MG63 (cell line): ENCODE data around the gene P4HA3. TPM values are rescaled to one million over a fixed set of nuclear protein-coding genes. Genes with fewer than 3 reads are reported as not detected.
A peak's percentile ranks its signal among the peaks of the same experiment; 100 is the strongest.

Source experiments
- DNase-seq: peaks from one replicate; pipeline ENCODE4 v3.0.0-alpha.2; 2020
- H3K27me3 ChIP-seq: fragments of 250-450 bp; sonication (Bioruptor Pico); 2 replicates; pipeline ENCODE4 v1.5.1; 2020; ENCODE audit warnings: mild to moderate bottlenecking, moderate library complexity
- H3K36me3 ChIP-seq: fragments of 250-450 bp; sonication (Bioruptor Pico); 2 replicates; pipeline ENCODE4 v1.5.1; 2020; ENCODE audit warnings: mild to moderate bottlenecking, moderate library complexity
- H3K4me3 ChIP-seq: fragments of 250-450 bp; sonication (Bioruptor Pico); 2 replicates; pipeline ENCODE4 v1.5.1; 2020; ENCODE audit warnings: mild to moderate bottlenecking, moderate library complexity
- H3K9me3 ChIP-seq: fragments of 250-450 bp; sonication (Bioruptor Pico); 2 replicates; pipeline ENCODE4 v1.5.1; 2020; ENCODE audit warnings: mild to moderate bottlenecking, moderate library complexity
- total RNA-seq: library from RNA; depleted of rRNA; stranded (reverse); fragments of >200 nt; shearing (Covaris generic); gene quantifications from 2 replicates; pipeline ENCODE4 v1.2.3, GENCODE V29; 2014; ENCODE audit warnings: low replicate concordance

P4HA3 gene
- total RNA-seq, 1 experiment from 2014 or later = not detected

- Histone ChIP-seq H3K4me3 (no peak overlapping the region), H3K27me3 (no peaks in the 10 kb centered on the region), H3K36me3 (no peaks in the 10 kb centered on the region), H3K9me3 (peaks cover 8% of the 10 kb centered on the region)
- peak; percentile 19 for DNase-seq
Measured at GRCh38 chr11:74321487-74322188, 10.2 kb upstream of the P4HA3 start.

GRCh38 chr11:74320538-74320937 is 9.1 kb upstream of the P4HA3 start:
- DNase-seq = no peak
- H3K36me3 ChIP-seq = no peaks in the 10 kb centered on the region
- no peaks in the 10 kb centered on the region for H3K27me3 ChIP-seq
- peaks cover 12% of the 10 kb centered on the region for H3K9me3 ChIP-seq
- H3K4me3 ChIP-seq = no peak overlapping the region

- no peaks in the 10 kb centered on the region for H3K36me3 ChIP-seq
- H3K9me3 ChIP-seq = peaks cover 12% of the 10 kb centered on the region
- no peaks in the 10 kb centered on the region for H3K27me3 ChIP-seq
- peak; percentile 58 for DNase-seq
- H3K4me3 ChIP-seq = no peak overlapping the region
Measured at GRCh38 chr11:74319139-74319816, 7.8 kb upstream of the P4HA3 start.

GRCh38 chr11:74318241-74318932 is 6.9 kb upstream of the P4HA3 start:
- Histone ChIP-seq H3K9me3 (peaks cover 12% of the 10 kb centered on the region), H3K4me3 (no peak overlapping the region), H3K27me3 (no peaks in the 10 kb centered on the region), H3K36me3 (no peaks in the 10 kb centered on the region)
- DNase-seq = no peak

GRCh38 chr11:74316772-74317505 is 5.5 kb upstream of the P4HA3 start:
- no peak for DNase-seq
- peaks cover 19% of the 10 kb centered on the region for H3K9me3 ChIP-seq
- no peak overlapping the region for H3K4me3 ChIP-seq
- H3K27me3 ChIP-seq = no peaks in the 10 kb centered on the region
- H3K36me3 ChIP-seq = no peaks in the 10 kb centered on the region

- Histone ChIP-seq H3K9me3 (peaks cover 12% of the 10 kb centered on the region), H3K27me3 (no peaks in the 10 kb centered on the region), H3K36me3 (no peaks in the 10 kb centered on the region), H3K4me3 (no peak overlapping the region)
- no peak for DNase-seq
Measured at GRCh38 chr11:74312326-74312725, 886 bp upstream of the P4HA3 start.

- no peaks in the 10 kb centered on the region for H3K36me3 ChIP-seq
- H3K27me3 ChIP-seq = no peaks in the 10 kb centered on the region
- no peak for DNase-seq
- H3K9me3 ChIP-seq = peaks cover 6% of the 10 kb centered on the region
- no peak overlapping the region for H3K4me3 ChIP-seq
Measured at GRCh38 chr11:74310857-74311256, 583 bp downstream of the P4HA3 start.

- H3K27me3 ChIP-seq = no peaks in the 10 kb centered on the region
- no peak overlapping the region for H3K4me3 ChIP-seq
- no peaks in the 10 kb centered on the region for H3K36me3 ChIP-seq
- no peak for DNase-seq
- H3K9me3 ChIP-seq = peaks cover 3% of the 10 kb centered on the region; the same call in 1 of the 2 replicates
Measured at GRCh38 chr11:74307434-74307833, 4.0 kb downstream of the P4HA3 start.

GRCh38 chr11:74306435-74307175 is 4.8 kb downstream of the P4HA3 start:
- no peak for DNase-seq
- H3K9me3 ChIP-seq = no peaks in the 10 kb centered on the region
- no peaks in the 10 kb centered on the region for H3K27me3 ChIP-seq
- H3K36me3 ChIP-seq = no peaks in the 10 kb centered on the region
- H3K4me3 ChIP-seq = no peak overlapping the region

GRCh38 chr11:74299015-74299414 is 12.4 kb downstream of the P4HA3 start:
- Histone ChIP-seq H3K27me3 (no peaks in the 10 kb centered on the region), H3K36me3 (no peaks in the 10 kb centered on the region), H3K4me3 (no peak overlapping the region), H3K9me3 (no peaks in the 10 kb centered on the region)
- no peak for DNase-seq

GRCh38 chr11:74297484-74297883 is 14.0 kb downstream of the P4HA3 start:
- Histone ChIP-seq H3K4me3 (no peak overlapping the region), H3K9me3 (no peaks in the 10 kb centered on the region; the same call in 1 of the 2 replicates), H3K36me3 (no peaks in the 10 kb centered on the region), H3K27me3 (no peaks in the 10 kb centered on the region)
- DNase-seq = no peak

- Histone ChIP-seq H3K36me3 (no peaks in the 10 kb centered on the region), H3K27me3 (no peaks in the 10 kb centered on the region), H3K9me3 (no peaks in the 10 kb centered on the region; the same call in 1 of the 2 replicates), H3K4me3 (no peak overlapping the region)
- no peak for DNase-seq
Measured at GRCh38 chr11:74288911-74289310, 22.5 kb downstream of the P4HA3 start.

GRCh38 chr11:74288161-74288560 is 23.3 kb downstream of the P4HA3 start:
- H3K36me3 ChIP-seq = no peaks in the 10 kb centered on the region
- H3K4me3 ChIP-seq = no peak overlapping the region
- DNase-seq = peak; percentile 77

GRCh38 chr11:74284466-74284865 is 27.0 kb downstream of the P4HA3 start:
- Histone ChIP-seq H3K27me3 (no peaks in the 10 kb centered on the region), H3K9me3 (no peaks in the 10 kb centered on the region), H3K4me3 (no peak overlapping the region), H3K36me3 (no peaks in the 10 kb centered on the region)
- DNase-seq = peak; percentile 18

More at GRCh38 chr11:74288161-74288560, 23.3 kb downstream of the P4HA3 start:
- no peaks in the 10 kb centered on the region for H3K27me3 ChIP-seq
- H3K9me3 ChIP-seq = no peaks in the 10 kb centered on the region

- H3K36me3 ChIP-seq = no peaks in the 10 kb centered on the region
- H3K27me3 ChIP-seq = no peaks in the 10 kb centered on the region
- H3K4me3 ChIP-seq = no peak overlapping the region
- no peaks in the 10 kb centered on the region for H3K9me3 ChIP-seq
- DNase-seq = no peak
Measured at GRCh38 chr11:74283580-74284180, 27.8 kb downstream of the P4HA3 start.

- Histone ChIP-seq H3K36me3 (no peaks in the 10 kb centered on the region), H3K9me3 (no peaks in the 10 kb centered on the region), H3K27me3 (no peaks in the 10 kb centered on the region), H3K4me3 (no peak overlapping the region)
- DNase-seq = no peak
Measured at GRCh38 chr11:74282914-74283371, 28.5 kb downstream of the P4HA3 start.
